ENCODE measurements around the gene NOTO. TPM values are rescaled to one million over a fixed set of nuclear protein-coding genes. Genes with fewer than 3 reads are reported as not detected.

Gene NOTO
- total RNA-seq, 2 experiments from 2014 or later, result not detected

- TF ChIP-seq CTCF (IDR thresholded peaks at IDR 0.05), result no peak
- Mint-ChIP-seq H3K4me3 (no peak overlapping the region), H3K4me1 (ENCODE audit: low read depth) (peaks cover 3% of the 10 kb centered on the region), H3K36me3 (ENCODE audit: low read depth) (peaks cover 16% of the 10 kb centered on the region), H3K27me3 (no peaks in the 10 kb centered on the region), H3K9me3 (no peaks in the 10 kb centered on the region), H3K27ac (no peak overlapping the region)
- ATAC-seq (no peak), DNase-seq (no peak)
- POLR2A ChIA-PET, result interaction anchor here (1.1 kb wide), 1 partner anchor 9 kb away, joined by 4 read pairs; no protein-coding TSS in a partner anchor
- CTCF ChIA-PET, result interaction anchor here (1.3 to 1.7 kb wide), 2 partner anchors 10 to 32 kb away, joined by 3 to 4 read pairs; no protein-coding TSS in a partner anchor
- intact Hi-C loops (cut with micrococcal nuclease), result no loop called here
These were observed 56.5 kb downstream of the NOTO start for GRCh38 chr2:73258913-73259215.

- Mint-ChIP-seq H3K4me1 (ENCODE audit: low read depth) (peaks cover 3% of the 10 kb centered on the region), H3K27me3 (no peaks in the 10 kb centered on the region), H3K9me3 (no peaks in the 10 kb centered on the region), H3K36me3 (ENCODE audit: low read depth) (peaks cover 19% of the 10 kb centered on the region), H3K4me3 (no peak overlapping the region), H3K27ac (no peak overlapping the region)
- ChIA-PET POLR2A (interaction anchor here (1.1 kb wide), 1 partner anchor 9 kb away, joined by 4 read pairs; no protein-coding TSS in a partner anchor), CTCF (interaction anchor here (1.3 to 1.7 kb wide), 2 partner anchors 9 to 32 kb away, joined by 3 to 4 read pairs; no protein-coding TSS in a partner anchor)
- no peak for TF ChIP-seq CTCF (IDR thresholded peaks at IDR 0.05)
- DNase-seq (no peak), ATAC-seq (no peak)
- intact Hi-C loops (cut with micrococcal nuclease), result no loop called here
These were observed 56.9 kb downstream of the NOTO start for GRCh38 chr2:73259276-73259675.

GRCh38 chr2:73259704-73260337 lies 57.4 kb downstream of the NOTO start:
- Mint-ChIP-seq H3K27me3 (no peaks in the 10 kb centered on the region), H3K27ac (no peak overlapping the region), H3K4me1 (ENCODE audit: low read depth) (peaks cover 3% of the 10 kb centered on the region), H3K36me3 (ENCODE audit: low read depth) (peaks cover 20% of the 10 kb centered on the region), H3K4me3 (no peak overlapping the region), H3K9me3 (no peaks in the 10 kb centered on the region)
- TF ChIP-seq CTCF (IDR thresholded peaks at IDR 0.05), result no peak
- ATAC-seq (no peak), DNase-seq (no peak)
- CTCF ChIA-PET, result no interaction called here
- intact Hi-C loops (cut with micrococcal nuclease), result no loop called here
- POLR2A ChIA-PET, result no interaction called here

- ATAC-seq, result no peak
- Mint-ChIP-seq H3K9me3 (no peaks in the 10 kb centered on the region), H3K27ac (no peak overlapping the region), H3K4me3 (no peak overlapping the region), H3K27me3 (no peaks in the 10 kb centered on the region), H3K36me3 (ENCODE audit: low read depth) (peaks cover 20% of the 10 kb centered on the region), H3K4me1 (ENCODE audit: low read depth) (peaks cover 3% of the 10 kb centered on the region)
- ChIA-PET POLR2A (no interaction called here), CTCF (no interaction called here)
- DNase-seq, result no peak
- TF ChIP-seq CTCF (IDR thresholded peaks at IDR 0.05), result no peak
- intact Hi-C loops (cut with micrococcal nuclease), result no loop called here
These were observed 58.1 kb downstream of the NOTO start for GRCh38 chr2:73260338-73260984.

Other genes starting within 250 kb of the NOTO start
- 1 to 10 TPM; 7.4 to 9.6 TPM for gene SFXN5, start 130.9 kb upstream of the NOTO start, total RNA-seq
- gene RAB11FIP5, start 89.6 kb upstream of the NOTO start, total RNA-seq, result 1 to 10 TPM; 9.0 to 9.7 TPM
- 10 to 100 TPM; 39.6 to 48.6 TPM for gene SMYD5, start 11.7 kb downstream of the NOTO start, total RNA-seq
- gene PRADC1, start 30.7 kb downstream of the NOTO start, total RNA-seq, result 10 to 100 TPM; 12.4 to 16.2 TPM
- 100 to 1,000 TPM; 628 to 660 TPM for gene CCT7, start 31.7 kb downstream of the NOTO start, total RNA-seq
- gene FBXO41, start 81.9 kb downstream of the NOTO start, total RNA-seq, result 10 to 100 TPM; 41.5 to 42.0 TPM
- under 1 TPM; 0.11 to 0.29 TPM for gene EGR4, start 91.0 kb downstream of the NOTO start, total RNA-seq
- gene ALMS1, start 183.3 kb downstream of the NOTO start, total RNA-seq, result 10 to 100 TPM; 18.1 to 20.3 TPM